Measurements from ENCODE around the gene PBX4.

PBX4 gene

GRCh38 chr19:19537075-19538048 is 81.1 kb downstream of the PBX4 start:
- no peak for DNase-seq

GRCh38 chr19:19535311-19536191 is 82.9 kb downstream of the PBX4 start:
- no peak for DNase-seq

GRCh38 chr19:19534556-19535265 is 83.8 kb downstream of the PBX4 start:
- DNase-seq = no peak

- DNase-seq = no peak
Observed at GRCh38 chr19:19533841-19534240, 84.6 kb downstream of the PBX4 start.

GRCh38 chr19:19532806-19533701 is 85.4 kb downstream of the PBX4 start:
- DNase-seq = no peak

GRCh38 chr19:19531951-19532805 is 86.3 kb downstream of the PBX4 start:
- DNase-seq = peak; percentile 65

- DNase-seq = no peak
Observed at GRCh38 chr19:19530889-19531288, 87.6 kb downstream of the PBX4 start.

- DNase-seq = peak; percentile 44
Observed at GRCh38 chr19:19530423-19530804, 88.1 kb downstream of the PBX4 start.

- DNase-seq = no peak
Observed at GRCh38 chr19:19529783-19530422, 88.6 kb downstream of the PBX4 start.

- DNase-seq = no peak
Observed at GRCh38 chr19:19528721-19529490, 89.6 kb downstream of the PBX4 start, which contains the start of gene YJEFN3. Gene YJEFN3, plus strand, starts transcription at chr19:19528911. Its CDS starts 22 bp downstream, at chr19:19528933.

GRCh38 chr19:19527674-19528625 is 90.5 kb downstream of the PBX4 start:
- no peak for DNase-seq

- no peak for DNase-seq
Observed at GRCh38 chr19:19527371-19527656, 91.2 kb downstream of the PBX4 start.

GRCh38 chr19:19526581-19527370 is 91.7 kb downstream of the PBX4 start:
- no peak for DNase-seq

GRCh38 chr19:19525611-19526380 is 92.7 kb downstream of the PBX4 start:
- no peak for DNase-seq

GRCh38 chr19:19524053-19524452 is 94.4 kb downstream of the PBX4 start:
- DNase-seq = no peak

- DNase-seq = no peak
Observed at GRCh38 chr19:19523177-19523576, 95.3 kb downstream of the PBX4 start.

GRCh38 chr19:19520989-19521388 is 97.5 kb downstream of the PBX4 start:
- DNase-seq = no peak

Measured in EL (cell line).